Measurements from ENCODE around the gene PGRMC2.

DNA sequence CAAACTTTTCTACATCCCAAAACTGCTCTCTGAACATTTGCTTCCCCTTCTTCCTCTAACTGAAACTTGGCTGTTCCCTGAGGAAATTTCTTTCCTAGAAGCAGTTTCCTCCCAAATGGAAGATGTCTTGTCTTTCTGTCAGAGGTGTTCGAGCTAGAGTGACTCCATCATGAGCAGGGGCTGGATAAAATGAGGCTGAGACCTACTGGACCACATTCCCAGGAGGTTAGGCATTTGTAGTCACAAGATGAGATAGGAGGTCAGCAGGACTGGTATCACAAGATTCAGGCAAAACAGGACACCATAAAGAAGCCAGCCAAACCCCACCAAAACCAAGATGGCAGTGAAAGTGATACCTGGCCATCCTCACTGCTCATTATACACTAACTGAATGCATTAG, 35.8 kb upstream of the PGRMC2 start:
- TF ChIP-seq, protein P1, sequence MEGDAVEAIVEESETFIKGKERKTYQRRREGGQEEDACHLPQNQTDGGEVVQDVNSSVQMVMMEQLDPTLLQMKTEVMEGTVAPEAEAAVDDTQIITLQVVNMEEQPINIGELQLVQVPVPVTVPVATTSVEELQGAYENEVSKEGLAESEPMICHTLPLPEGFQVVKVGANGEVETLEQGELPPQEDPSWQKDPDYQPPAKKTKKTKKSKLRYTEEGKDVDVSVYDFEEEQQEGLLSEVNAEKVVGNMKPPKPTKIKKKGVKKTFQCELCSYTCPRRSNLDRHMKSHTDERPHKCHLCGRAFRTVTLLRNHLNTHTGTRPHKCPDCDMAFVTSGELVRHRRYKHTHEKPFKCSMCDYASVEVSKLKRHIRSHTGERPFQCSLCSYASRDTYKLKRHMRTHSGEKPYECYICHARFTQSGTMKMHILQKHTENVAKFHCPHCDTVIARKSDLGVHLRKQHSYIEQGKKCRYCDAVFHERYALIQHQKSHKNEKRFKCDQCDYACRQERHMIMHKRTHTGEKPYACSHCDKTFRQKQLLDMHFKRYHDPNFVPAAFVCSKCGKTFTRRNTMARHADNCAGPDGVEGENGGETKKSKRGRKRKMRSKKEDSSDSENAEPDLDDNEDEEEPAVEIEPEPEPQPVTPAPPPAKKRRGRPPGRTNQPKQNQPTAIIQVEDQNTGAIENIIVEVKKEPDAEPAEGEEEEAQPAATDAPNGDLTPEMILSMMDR (IDR thresholded peaks at IDR 0.05): no peak
- no peak for TF ChIP-seq EZH2 (IDR thresholded peaks at IDR 0.05; ENCODE audit: borderline replicate concordance, insufficient read depth, low read depth, low read length, poor library complexity, severe bottlenecking)

Measured in B cell (primary cell).